Measurements from ENCODE around the gene MSX1.
"Not testable (repeated sequence)": the region's sequence is repeated elsewhere in the genome, so short reads cannot be mapped to it uniquely, and the experiment has no call there.

The MSX1 gene

DNA sequence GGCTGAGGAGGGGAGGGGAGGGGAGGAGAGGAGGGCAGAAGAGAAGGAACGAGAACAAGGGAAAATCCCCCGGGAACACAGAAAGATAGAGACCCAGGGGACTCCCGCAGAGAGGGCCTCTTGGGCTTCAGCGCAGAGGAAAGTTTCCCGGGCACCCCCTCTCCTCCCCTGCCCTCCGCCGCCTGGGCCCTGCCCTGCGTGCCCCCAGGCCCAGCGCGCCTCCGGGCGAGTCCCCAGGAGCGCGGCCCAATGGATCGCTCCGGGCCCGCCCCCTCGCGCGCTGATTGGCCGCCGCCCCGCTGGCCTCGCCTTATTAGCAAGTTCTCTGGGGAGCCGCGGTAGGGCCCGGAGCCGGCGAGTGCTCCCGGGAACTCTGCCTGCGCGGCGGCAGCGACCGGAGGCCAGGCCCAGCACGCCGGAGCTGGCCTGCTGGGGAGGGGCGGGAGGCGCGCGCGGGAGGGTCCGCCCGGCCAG is at the start of gene MSX1:
Gene MSX1 (plus strand): TSS at position 341 of the 474 bp plus-strand sequence. CDS start 235 bp downstream, outside the sequence.
- no peak for DNase-seq

DNA sequence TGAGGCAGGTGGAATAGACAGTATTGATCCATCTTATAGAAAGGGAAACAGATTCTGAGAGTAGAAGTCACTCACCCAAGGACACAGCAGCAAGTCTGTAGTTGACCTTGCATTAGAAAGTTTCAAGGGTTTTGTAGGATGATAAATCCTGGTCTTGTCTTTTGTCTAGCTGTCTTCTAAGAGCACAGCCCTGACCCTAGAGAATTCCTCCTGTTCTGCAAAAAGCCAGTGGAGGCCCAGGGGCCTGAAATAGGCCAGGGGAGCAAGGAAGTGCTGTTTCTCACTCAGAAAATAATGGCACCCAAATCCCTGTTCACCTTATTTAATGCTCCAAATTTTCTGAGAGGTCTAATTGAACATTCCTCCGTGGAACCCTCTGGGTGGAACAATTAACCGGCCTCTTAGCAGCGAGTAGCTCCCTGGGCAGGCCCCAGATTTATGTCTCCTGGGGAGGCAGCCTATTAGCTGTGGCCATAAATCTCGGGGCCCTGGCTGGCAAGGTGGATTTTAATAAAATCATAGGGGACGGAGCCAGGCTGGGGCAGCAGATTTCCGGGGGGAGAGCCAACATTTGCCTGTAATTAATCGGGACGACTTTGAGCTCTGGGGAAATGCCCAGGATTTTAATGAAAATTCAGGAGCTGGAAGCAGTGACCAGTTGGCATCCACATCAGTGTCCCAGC is 49.2 kb upstream of the MSX1 start:
- DNase-seq: no peak

DNA sequence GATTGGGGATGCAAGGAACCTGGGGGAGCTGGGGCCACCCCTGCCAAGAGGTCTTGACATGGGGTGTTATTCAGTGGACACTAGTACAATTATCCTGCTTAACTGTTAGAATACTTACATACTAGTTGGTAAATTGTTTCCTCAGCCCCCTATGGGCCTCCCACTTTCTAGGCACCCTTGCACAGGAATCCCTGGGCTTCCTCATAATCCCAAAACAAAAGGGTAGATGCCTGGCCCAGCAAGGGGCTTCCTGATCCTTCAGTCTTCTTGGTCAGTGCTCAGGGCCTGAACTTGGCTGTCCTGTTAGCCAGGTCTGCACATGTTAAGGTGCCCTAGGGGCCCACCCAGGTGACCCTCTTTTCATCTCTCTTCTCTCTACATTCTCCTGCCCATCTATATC is 48.7 kb upstream of the MSX1 start:
- no peak for DNase-seq

DNA sequence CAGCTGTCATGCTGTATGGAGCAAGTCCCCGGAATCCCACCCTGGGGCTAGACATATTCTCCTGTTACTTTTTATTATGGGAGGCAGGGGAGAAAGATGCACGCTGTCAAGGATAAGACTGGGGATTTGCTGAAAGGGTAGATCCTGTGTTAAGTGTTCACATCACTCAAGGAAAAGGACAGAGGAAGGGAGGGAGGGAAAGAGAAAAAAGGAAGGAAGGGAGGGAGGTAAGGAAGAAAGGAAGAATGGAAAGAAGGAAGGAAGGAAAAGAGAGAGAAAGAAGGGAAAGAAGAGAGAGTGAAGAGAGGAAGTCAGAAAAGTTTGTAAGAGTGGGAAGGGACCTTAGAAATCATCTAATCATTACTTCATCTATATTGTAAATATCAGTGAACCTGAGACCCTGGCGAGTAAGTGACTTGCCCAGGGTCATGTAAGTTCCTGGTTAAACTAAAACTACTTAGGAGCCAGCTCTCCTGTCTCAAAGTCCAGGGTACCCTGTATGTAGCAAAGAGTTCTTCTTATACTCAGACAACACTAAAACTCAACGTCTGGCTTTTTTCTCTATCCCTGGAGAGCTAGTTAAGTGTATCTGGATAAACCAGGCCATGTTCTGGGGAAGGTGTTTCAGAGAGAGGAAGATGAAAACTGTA is 47.2 kb upstream of the MSX1 start:
- no peak for DNase-seq

DNA sequence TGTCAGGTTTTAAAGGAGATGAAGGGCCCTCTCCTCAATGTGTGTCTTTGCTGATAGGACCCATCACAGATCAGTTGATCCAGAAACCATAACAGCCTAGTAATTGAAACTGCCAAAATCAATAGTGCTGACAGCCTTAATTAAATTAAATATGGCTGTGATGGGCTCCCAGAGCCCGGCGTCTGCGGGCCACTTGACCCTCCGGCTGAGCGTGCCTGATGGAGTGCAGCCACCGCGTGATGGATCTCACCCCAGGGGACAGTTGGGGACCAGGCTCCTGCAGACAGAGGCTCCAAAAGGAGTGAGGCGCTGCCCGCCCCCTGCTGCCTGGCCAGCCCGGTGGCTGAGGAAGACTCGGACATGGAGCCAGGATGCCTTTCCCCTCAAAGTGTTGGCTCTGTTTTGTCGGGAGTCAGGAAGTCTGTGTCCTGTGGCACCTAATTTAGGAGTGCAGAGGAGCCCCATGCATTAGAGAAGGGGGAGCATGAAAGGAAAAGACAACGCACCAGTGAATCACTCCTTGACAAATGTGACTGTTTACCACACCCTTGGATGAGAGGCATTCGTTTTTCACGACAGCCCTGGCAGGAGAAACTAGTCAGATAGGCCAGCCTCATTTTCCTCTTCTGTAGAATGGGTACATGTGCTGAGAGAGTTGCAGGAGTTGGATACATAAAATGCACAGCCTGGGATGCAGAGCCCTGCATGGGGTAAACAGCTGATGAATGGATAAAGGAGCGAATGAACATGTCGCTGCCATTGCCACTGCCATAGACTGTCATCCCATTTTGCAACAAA is 40.9 kb upstream of the MSX1 start:
- DNase-seq: no peak

DNA sequence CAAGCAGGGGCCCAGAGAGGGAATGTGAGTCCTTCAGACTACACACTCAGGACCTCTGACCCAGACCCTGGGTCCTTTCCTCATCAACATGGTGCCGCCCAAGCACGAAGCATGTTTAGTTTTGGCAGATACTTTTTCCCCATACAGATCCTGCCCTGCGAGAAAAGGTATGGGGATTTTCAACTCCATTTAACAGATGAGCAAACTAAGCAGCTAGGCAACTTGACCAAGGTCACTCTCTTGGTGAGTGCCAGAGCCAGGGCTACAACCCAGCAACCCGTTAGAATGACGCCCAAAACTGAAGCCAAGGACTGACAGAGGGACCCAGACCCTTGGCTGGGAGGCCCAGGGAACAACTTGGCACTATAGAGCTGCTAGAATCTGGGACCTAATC is 40.3 kb upstream of the MSX1 start:
- no peak for DNase-seq

DNA sequence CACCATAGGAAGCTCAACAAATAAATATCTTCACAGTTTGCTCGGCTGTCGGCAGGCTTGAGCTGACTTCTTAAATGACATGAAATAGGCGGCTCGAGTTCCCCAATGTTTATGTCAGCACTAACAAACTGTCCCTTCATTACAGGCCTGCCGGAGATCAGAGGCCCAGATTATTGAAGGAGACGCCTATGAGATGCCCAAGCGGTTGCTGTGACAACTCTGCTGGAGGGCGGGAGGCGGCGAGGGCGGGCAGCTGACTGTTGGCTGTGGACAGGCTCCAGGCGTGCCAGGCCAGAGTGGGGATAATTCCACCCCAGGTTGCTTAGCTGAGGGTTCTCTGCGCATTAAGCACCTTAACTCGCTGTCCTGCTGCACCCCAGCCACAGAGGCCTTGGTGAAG is 39.2 kb upstream of the MSX1 start:
- no peak for DNase-seq

DNA sequence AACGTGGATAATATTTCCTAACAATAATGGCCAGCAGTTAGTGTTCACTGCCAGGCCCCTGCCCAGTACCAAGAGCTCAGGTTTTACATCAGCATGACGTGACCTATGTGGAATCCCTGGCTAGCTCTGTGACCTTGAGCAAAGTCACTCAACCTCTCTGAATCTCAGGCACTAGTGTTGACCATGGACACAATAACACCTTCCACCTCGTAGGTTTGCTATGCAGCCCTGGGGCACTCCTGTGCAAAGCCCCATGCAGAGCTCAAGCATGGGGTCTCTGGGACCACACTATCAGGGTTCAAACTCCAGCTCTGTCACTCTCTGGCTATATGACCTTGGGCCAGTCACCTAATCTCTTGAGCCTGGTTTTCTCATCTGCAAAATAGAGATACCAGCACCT is 38.7 kb upstream of the MSX1 start:
- no peak for DNase-seq

DNA sequence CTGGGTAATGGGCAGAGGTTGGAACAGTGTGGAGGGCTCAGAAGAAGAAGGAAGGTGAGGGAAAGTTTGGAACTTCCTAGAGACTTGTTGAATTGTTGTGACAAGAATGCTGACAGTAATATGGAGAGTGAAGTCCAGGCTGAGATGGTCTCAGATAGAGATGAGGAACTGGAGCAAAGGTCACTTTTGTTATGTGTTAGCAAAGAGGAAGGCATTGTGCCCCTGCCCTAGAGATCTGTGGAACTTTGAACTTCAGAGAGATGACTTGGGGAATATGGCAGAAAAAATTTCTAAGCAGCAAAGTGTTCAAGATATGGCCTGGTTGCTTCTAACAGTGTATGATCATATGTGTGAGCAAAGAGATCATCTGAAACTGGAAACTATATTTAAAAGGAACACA is 37.9 kb upstream of the MSX1 start:
- DNase-seq: no peak

DNA sequence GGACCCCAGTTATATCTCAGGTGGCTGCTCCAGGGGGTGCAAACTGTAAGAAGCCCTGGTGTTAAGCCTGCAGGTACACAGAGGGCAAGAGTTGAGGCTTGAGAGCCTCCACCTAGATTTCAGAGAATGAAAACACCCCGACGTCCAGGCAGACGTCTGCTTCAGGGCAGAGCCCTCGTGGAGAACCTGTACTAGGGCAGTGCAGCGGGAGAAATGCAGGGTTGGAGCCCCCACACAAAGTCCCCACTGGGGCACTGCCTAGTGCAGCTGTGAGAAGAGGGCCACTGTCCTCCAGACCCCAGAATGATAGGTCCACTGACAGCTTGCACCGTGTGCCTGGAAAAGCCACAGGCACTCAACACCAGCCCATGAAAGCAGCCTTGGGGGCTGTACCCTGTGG is 37.2 kb upstream of the MSX1 start:
- not testable (repeated sequence) for DNase-seq

DNA sequence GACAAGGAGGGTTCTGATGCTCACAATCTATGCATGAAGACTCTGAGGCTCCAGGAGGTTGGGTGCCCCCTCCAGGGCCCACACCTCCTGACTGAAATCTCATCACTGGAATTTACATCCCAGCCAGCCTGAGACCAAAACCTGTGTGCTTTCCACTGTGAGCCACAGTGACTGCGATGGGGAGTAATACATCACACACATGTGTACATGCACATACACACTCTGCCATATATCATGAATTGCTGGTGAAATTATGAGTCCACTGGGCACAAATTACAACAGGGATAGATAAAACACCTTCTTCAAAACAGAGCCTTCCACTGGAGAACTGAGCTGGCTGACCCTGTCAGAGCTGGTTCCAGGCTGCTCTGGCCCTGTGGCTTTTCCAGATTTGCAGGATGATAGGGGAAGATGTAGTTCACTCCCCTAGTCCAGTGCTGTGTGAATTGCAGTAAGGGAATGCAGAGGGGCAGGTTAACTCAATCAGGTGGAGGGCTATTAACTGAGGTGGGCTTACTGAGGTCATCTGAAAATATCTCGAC is 35.8 kb upstream of the MSX1 start:
- no peak for DNase-seq

DNA sequence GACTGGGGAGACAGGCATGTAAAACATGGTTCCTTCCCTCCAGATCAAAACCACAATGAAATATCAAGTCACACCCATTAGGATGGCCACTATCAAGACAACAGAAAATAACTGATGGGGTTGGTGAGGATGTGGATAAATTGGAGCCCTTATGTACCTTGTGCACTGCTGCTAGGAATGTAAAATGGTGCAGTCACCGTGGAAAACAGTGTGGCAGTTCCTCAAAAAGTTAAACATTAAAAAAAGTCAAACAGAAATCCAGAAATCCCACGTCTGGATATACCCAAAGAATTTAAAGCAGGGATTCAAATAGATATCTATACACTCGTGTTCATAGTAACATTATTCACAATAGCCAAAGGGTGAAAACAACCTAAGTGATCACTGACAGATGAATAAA is 35.2 kb upstream of the MSX1 start:
- DNase-seq: no peak

DNA sequence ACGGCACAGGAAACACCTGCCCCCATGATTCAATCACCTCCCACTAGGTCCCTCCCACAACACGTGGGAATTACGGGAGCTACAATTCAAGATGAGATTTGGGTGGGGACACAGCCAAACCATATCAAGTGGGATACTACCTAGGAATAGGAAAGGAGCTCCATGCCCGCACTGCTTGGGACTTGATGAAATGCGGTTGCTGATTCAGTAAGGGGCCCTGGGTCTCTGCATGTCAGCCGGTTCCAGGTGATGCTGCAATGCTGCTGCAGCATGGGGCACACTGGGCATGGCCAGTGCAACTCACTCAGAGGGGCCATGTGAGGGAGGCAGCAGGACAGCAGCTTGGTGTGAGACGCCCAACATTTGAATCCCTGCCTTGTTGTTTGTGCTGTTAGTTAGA is 34.0 kb upstream of the MSX1 start:
- DNase-seq: no peak

DNA sequence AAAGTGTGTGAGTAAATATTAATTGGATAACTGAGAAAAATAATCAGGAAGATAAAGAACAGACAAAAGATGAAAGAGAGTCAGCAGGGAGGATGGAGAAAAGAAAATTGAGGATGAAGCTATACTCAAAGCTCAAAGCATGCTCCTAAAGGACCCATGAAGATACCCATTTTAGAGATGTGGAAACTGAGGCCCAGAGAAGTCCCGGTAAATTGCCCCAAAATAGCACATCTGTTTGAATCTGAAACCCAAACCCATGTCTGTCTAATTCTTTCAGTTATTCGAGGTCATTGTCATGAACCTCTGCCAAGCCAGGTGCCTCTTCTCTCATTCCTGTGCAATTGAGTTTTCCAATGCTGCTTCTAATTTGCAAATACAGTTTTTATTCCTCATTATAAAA is 29.6 kb upstream of the MSX1 start:
- no peak for DNase-seq

DNA sequence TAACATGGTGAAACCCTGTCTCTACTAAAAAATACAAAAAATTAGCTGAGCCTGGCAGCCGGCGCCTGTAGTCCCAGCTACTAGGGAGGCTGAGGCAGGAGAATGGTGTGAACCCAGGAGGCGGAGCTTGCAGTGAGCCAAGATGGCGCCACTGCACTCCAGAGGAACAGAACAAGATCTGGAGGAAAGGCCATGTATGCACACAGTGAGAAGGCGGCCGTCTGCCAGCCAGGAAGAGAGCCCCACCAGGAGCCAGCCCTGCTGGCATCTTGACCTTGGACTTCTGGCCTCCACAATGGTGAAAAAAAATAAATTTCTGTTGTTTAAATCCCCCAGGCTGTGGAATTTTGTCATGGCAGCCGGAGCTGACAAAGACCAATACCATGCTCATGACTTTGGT is 28.2 kb upstream of the MSX1 start:
- no peak for DNase-seq

DNA sequence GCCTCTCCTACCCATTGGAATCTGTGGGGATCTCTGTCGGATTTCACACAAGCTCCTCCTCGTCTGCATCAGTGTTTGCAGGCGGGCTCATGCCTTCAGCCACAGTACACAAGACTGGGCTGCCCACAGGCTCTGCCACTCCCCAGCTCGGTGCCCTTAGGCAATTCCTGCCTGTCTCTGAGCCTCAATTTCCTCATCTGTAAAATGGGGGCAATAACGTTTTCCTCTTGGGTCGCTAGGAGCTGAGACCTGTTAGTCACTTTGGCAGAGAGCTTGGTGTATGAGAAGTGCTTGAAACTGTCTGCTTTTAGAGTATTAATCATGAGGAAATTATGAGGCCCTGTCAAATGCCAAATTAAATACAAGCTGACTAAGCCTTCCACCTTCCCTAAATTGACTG is 27.6 kb upstream of the MSX1 start:
- no peak for DNase-seq

DNA sequence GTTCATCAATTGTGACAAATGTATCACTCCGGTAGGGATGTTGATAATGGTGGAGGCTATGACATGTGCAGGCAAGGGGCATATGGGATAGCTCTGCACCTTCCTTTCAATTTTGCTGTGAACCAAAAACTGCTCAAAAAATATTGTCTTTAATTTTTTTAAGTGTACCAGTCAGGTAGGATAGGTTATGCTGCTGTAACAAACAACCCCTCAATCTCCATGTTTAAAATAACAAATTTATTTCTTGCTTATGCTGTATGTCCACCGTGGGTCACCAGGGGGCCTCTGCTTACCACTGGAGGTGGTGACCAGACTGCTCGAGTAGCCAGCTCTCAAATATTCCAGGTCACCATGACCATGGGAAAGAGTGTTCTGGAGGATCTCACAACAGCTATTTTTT is 23.4 kb upstream of the MSX1 start:
- no peak for DNase-seq

DNA sequence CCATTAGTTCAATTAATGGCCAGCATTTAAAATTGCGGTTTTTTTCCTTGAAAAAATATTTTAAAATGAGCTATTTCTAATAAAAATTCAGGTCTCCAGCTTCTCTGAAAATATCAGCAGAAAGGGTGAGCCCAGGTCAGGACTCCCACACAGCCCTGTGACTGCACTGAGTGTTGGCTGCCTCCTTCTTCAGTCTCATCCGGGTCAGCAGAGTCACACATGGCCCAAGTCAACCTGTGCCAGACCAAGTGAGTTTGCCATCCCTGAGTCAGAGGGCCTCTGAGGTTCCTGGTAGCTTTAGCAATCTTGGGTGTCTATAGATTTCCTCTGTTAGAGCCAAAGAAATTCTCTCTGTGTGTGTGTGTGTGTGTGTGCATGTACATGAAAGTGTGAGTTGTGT is 22.1 kb upstream of the MSX1 start:
- DNase-seq: no peak

DNA sequence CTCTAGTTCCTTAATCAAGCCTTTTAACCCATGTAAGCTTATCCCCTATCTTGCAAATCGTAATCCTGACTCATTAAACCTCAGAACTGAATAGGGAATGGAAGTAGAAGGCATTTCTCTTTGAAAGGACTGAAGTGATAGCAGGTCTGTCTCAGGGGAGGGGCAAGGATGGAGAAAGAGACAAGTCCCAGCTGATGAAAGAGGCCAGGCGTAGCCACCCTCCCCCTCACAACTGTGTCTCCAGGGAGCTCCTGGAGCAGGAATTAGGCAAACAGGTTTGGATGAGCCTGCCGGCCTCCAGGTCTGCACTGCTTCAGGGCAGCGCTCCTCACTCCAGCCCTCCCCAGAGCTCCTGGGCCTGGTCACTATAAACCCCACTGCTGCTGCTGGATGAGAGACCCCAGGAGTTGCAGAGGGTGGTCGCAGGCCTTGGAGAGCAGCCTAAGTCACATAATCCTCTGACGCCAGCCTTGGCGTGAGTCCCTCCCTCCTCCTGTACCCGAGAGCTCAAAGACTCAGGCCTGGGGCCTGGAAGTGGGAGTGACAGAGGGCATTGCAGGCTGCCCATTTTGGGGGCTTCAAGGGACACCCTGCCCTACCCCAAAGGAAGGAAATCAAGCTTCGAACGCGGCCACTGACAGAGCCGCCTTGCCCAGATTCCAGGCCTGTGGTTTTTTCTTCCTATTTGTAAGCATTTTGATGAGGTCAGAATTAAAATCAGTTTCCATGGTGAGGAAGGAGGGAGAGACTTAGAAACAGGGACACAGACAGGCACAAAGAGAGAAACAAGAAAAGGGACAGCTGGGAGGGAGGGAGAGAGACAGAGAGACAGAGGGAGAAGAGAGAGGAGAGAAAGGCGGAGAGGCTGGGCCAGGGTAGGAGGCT is 21.2 kb upstream of the MSX1 start:
- no peak for DNase-seq

DNA sequence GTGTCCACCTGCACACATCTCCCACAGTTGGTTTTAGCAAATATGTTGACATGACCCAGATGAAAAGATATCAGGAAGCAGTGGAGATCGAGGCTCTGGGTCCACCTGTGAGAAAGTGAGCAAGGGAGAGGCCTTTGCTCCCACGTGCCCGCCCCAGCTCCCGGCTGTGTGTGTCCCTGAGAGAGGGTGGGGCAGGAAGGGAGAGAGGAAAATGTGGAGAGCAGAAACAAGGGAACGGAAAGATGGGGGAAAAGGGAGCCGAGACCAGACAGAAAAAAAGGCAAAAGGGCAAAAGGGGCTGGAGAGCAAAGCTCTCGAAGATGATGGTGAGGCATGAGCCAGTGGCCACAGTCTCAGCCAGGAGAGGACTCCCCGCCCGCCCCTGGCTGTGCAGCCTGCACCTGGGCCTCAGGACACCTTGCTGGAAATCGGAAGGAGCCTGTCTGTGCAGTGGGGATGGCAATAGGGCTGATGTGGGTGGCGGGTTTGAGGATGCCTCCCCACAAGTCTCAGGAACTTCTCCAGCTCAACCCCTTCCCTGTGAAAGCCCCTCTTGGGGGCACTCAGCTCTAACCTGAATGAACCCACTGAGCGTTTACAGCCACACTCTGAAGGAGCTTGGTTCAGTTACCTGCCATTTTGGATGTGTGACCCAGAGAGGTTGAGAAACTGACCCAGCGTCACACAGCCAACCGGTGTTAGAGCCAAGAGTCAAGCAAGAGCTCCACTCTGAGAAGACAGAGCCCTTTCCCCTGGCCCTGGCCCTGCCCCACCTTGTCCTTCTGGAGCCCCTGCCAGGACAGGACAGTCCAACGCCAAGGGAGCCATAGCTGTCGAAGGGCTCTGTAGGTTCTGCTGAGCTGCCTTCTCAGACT is 20.3 kb upstream of the MSX1 start:
- DNase-seq: no peak

DNA sequence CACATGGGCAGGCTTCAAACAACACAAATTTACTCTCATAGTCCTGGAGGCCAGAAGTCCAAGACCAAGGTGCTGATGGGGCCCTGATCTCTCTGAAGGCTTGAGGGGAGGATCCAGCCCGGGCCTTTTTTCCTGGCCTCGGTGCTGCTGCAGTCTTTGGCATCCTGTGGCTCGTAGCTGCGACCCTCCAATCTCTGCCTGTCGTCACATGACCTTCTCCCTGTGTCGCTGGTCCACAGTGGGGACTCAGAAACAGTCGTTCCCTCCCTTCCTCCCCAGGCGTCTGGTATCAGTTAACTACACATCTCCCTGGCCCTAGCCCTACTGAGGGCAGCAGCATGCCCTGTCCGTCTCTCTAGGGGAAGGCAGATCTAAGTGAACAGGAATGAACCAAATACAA is 19.1 kb upstream of the MSX1 start:
- no peak for DNase-seq

DNA sequence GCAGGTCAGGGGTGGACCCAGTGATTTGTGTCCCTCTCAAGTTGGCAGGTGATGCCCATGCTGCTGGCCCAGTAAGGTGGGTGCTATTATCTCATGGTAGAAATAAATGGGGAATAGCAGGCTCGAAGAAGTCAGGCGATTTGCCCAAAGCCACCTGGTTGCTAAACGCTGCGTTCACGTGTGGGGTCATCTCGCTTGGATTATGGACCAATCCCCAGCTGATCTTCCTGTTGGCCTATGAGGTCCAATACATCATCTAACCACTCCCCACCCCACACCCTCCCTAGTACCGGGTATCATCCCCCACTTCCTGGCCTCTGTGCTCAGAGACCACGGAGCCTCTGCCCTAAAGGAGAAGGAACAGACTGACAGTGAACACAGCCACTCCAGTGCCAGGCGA is 18.3 kb upstream of the MSX1 start:
- DNase-seq: no peak

Measured in activated CD8-positive, alpha-beta memory T cell treated with anti-CD3 and anti-CD28 coated beads for 24 hours (primary cell).